Right lobe of liver (tissue), 6 donors: ENCODE results near the gene SCAMP4. TPM values are rescaled to one million over a fixed set of nuclear protein-coding genes. Genes with fewer than 3 reads are reported as not detected.

Experiments
- ATAC-seq, 4 donors: fragments of 200-7000 bp; cut with Tn5 transposase; one replicate each; pipeline ENCODE4 v1.9.1; 2020; ENCODE audit warnings: mild to moderate bottlenecking in 4 of 4, moderate library complexity in 4 of 4
- DNase-seq, 3 donors: peaks; one replicate each; pipeline ENCODE4 v3.0.0-alpha.2; 2020
- H3K27ac ChIP-seq, 3 donors: fragments of 200-600 bp; one replicate each; pipeline ENCODE4 v1.8.0; 2022
- H3K27me3 ChIP-seq, 2 donors: fragments of 200-600 bp; one replicate each; pipeline ENCODE4 v1.8.0; 2022
- H3K36me3 ChIP-seq, 4 donors: fragments of 200-600 bp; sonication (generic) in 1 of 4; one replicate each; pipeline versions ENCODE4 v1.5.1 to v1.8.0; 2017 to 2022; ENCODE audit warnings: control low read depth in 1 of 4
- H3K4me1 ChIP-seq, 4 donors: fragments of 200-600 bp; sonication (generic) in 1 of 4; one replicate each; pipeline versions ENCODE4 v1.5.1 to v1.8.0; 2017 to 2022; ENCODE audit warnings: control low read depth in 1 of 4
- H3K4me3 ChIP-seq, 3 donors: fragments of 200-600 bp; one replicate each; pipeline ENCODE4 v1.8.0; 2022
- H3K9me3 ChIP-seq, 4 donors: fragments of 200-600 bp; sonication (generic) in 1 of 4; one replicate each; pipeline versions ENCODE4 v1.5.1 to v1.8.0; 2017 to 2022; ENCODE audit warnings: control low read depth in 1 of 4
- CTCF ChIP-seq, 4 donors: fragments of 200-600 bp in 3 of 4; fragments of 450-650 bp in 1 of 4; IDR thresholded peaks; one replicate each; pipeline versions ENCODE4 v1.5.1 to v1.8.0; 2016 to 2022; ENCODE audit warnings: antibody characterized with exemption in 4 of 4, mild to moderate bottlenecking in 2 of 4
- POLR2A ChIP-seq: fragments of 450-650 bp; IDR thresholded peaks from one replicate; pipeline ENCODE4 v1.6.1; 2017; ENCODE audit warnings: antibody characterized with exemption, mild to moderate bottlenecking
- WGBS: methylation state at CpG from one replicate; pipeline ENCODE4 v1.1.6; 2018; ENCODE audit warnings: low coverage, low lambda C conversion rate; ENCODE audit not compliant: insufficient coverage; ENCODE audit errors: missing lambda C conversion rate; 5-methylcytosine and 5-hydroxymethylcytosine counted together
- intact Hi-C, 2 donors: fragments of 100-400 bp; cut with DNase I; formaldehyde crosslinking; loops; one replicate each; pipeline versions ENCODE4 v1.11.2 to v1.14.1; 2022
- total RNA-seq, 6 experiments: library from RNA; depleted of rRNA in 2 of 6; stranded (reverse); fragments of >200 nt in 2 of 6; fragmentation: NEBNext Ultra II Directional in 3 of 6; extraction: Animal tissue kit (Norgen Biotek cat#: 25700) in 3 of 6; gene quantifications; one replicate each; pipeline versions ENCODE4 v1.1.0 to v1.2.4, GENCODE V29; 2016 to 2023
- donor health status: DM: no; HTN: yes; CAD: no.
- donor health status: DM: no; HTN: no; CAD: no.
- donor health status: DM: no; HTN: no; CAD: no.
- donor health status: DM: no; HTN: yes; CAD: no.
- donor health status: DM: no; HTN: yes; CAD: no.

Gene SCAMP4
- total RNA-seq, 6 experiments from 2014 or later = 22.1 to 60.6 (median 24.4) TPM

- DNase-seq (no peak), ATAC-seq (no peak)
- no peaks in the 10 kb centered on the region for H3K36me3 ChIP-seq
- H3K9me3 ChIP-seq = no peaks in the 10 kb centered on the region
- H3K27me3 ChIP-seq = no peaks in the 10 kb centered on the region
- no peak overlapping the region for H3K27ac ChIP-seq
- TF ChIP-seq CTCF (IDR thresholded peaks at IDR 0.05) (no peak), POLR2A (no peak)
- WGBS = 83% methylated on average over 17 of the region's 17 CpGs
- H3K4me3 ChIP-seq = no peak overlapping the region
- intact Hi-C loops = no loop called here
- peaks cover 0 to 6% (median 1%) of the 10 kb centered on the region in 4 donors for H3K4me1 ChIP-seq
Observed at GRCh38 chr19:1893791-1894190, 11.4 kb upstream of the SCAMP4 start.

- WGBS = 64% methylated on average over 6 of the region's 13 CpGs
- no peaks in the 10 kb centered on the region for H3K9me3 ChIP-seq
- no peak overlapping the region for H3K27ac ChIP-seq
- DNase-seq = peak in 1 of 3 donors; percentile 19
- H3K36me3 ChIP-seq = no peaks in the 10 kb centered on the region
- intact Hi-C loops = no loop called here
- no peaks in the 10 kb centered on the region for H3K27me3 ChIP-seq
- ATAC-seq = no peak
- TF ChIP-seq POLR2A (no peak), CTCF (IDR thresholded peaks at IDR 0.05) (no peak)
- no peak overlapping the region for H3K4me3 ChIP-seq
- peaks cover 0 to 6% (median 1%) of the 10 kb centered on the region in 4 donors for H3K4me1 ChIP-seq
Observed at GRCh38 chr19:1896508-1896907, 8.7 kb upstream of the SCAMP4 start.

- DNase-seq (peak; percentile 75 to 84 (median 84)), ATAC-seq (peak in 3 of 4 donors; percentile 24 to 36 (median 31))
- intact Hi-C loops = no loop called here
- H3K4me3 ChIP-seq = no peak overlapping the region
- H3K36me3 ChIP-seq = no peaks in the 10 kb centered on the region
- peak; percentile 26 for TF ChIP-seq POLR2A
- TF ChIP-seq CTCF (IDR thresholded peaks at IDR 0.05) = no peak
- 51% methylated on average over 15 of the region's 16 CpGs for WGBS
- no peaks in the 10 kb centered on the region for H3K27me3 ChIP-seq
- peak overlapping the region in 2 of 3 donors; percentile 69 to 70 for H3K27ac ChIP-seq
- no peaks in the 10 kb centered on the region for H3K9me3 ChIP-seq
- H3K4me1 ChIP-seq = peaks cover 0 to 20% (median 1%) of the 10 kb centered on the region in 4 donors
Observed at GRCh38 chr19:1901940-1902404, 3.2 kb upstream of the SCAMP4 start.

GRCh38 chr19:1902923-1903322, 2.3 kb upstream of the SCAMP4 start:
- WGBS = 50% methylated on average over 1 of the region's 6 CpGs
- TF ChIP-seq POLR2A (no peak), CTCF (IDR thresholded peaks at IDR 0.05) (no peak)
- H3K4me1 ChIP-seq = peaks cover 0 to 16% (median under 1%) of the 10 kb centered on the region in 4 donors
- H3K36me3 ChIP-seq = no peaks in the 10 kb centered on the region
- no peak overlapping the region for H3K4me3 ChIP-seq
- no peaks in the 10 kb centered on the region for H3K9me3 ChIP-seq
- no peak for DNase-seq
- H3K27ac ChIP-seq = peak overlapping the region in 1 of 3 donors; percentile 4
- ATAC-seq = no peak
- intact Hi-C loops = no loop called here
- no peaks in the 10 kb centered on the region for H3K27me3 ChIP-seq

GRCh38 chr19:1904860-1905109, 414 bp upstream of the SCAMP4 start:
- DNase-seq (no peak), ATAC-seq (no peak)
- intact Hi-C loops = no loop called here
- WGBS = 4% methylated on average over 3 of the region's 8 CpGs
- Histone ChIP-seq H3K27ac (peak overlapping the region in 2 of 3 donors; percentile 21 to 79), H3K27me3 (no peaks in the 10 kb centered on the region), H3K4me1 (peaks cover 0 to 13% (median 0%) of the 10 kb centered on the region in 4 donors), H3K9me3 (no peaks in the 10 kb centered on the region), H3K36me3 (no peaks in the 10 kb centered on the region), H3K4me3 (peak overlapping the region in 2 of 3 donors; percentile 63 to 72)
- TF ChIP-seq POLR2A (no peak), CTCF (IDR thresholded peaks at IDR 0.05) (no peak)
